ENCODE measurements around the gene NEFH.
A peak's percentile ranks its signal among the peaks of the same experiment; 100 is the strongest.
"Not testable (repeated sequence)": the region's sequence is repeated elsewhere in the genome, so short reads cannot be mapped to it uniquely, and the experiment has no call there.

Gene NEFH, protein sequence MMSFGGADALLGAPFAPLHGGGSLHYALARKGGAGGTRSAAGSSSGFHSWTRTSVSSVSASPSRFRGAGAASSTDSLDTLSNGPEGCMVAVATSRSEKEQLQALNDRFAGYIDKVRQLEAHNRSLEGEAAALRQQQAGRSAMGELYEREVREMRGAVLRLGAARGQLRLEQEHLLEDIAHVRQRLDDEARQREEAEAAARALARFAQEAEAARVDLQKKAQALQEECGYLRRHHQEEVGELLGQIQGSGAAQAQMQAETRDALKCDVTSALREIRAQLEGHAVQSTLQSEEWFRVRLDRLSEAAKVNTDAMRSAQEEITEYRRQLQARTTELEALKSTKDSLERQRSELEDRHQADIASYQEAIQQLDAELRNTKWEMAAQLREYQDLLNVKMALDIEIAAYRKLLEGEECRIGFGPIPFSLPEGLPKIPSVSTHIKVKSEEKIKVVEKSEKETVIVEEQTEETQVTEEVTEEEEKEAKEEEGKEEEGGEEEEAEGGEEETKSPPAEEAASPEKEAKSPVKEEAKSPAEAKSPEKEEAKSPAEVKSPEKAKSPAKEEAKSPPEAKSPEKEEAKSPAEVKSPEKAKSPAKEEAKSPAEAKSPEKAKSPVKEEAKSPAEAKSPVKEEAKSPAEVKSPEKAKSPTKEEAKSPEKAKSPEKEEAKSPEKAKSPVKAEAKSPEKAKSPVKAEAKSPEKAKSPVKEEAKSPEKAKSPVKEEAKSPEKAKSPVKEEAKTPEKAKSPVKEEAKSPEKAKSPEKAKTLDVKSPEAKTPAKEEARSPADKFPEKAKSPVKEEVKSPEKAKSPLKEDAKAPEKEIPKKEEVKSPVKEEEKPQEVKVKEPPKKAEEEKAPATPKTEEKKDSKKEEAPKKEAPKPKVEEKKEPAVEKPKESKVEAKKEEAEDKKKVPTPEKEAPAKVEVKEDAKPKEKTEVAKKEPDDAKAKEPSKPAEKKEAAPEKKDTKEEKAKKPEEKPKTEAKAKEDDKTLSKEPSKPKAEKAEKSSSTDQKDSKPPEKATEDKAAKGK

DNA sequence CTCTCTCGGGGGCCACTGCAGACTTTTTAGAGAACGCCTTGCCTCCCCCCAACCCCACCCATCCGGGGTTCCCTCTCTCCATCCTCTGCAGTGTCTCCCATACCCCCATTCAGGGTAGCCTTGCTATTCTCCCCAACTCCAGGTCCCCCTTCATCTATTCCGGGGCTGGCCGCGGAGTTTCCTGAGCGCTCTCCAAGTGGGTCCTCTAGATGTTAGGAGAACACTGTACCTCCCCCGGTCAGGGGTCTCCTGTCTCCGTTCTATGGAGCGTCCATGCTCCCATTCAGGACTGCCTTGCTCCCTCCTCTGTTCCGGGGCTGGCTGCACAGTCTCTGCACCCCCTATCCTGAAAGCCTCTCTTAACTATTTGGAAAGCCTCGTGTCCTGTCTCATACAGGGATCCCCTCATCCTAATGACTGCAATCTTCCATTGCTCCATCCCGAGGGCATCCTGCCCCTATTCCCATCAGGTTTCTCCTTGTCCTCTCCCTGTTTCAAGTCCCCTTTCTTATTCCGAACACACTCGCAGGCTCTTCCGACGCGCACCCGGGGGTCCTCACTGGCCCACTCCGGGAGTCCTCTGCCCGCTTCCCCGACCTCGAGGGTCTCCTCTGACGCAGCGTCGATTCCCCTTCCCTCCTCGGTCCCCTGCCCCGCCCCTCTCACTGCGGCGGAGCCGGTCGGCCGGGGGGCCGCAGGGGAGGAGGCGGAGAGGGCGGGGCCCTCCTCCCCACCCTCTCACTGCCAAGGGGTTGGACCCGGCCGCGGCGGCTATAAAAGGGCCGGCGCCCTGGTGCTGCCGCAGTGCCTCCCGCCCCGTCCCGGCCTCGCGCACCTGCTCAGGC lies at the start of gene NEFH:
Gene NEFH, plus strand, starts transcription at position 802 of the 845 bp plus-strand sequence. CDS start 45 bp downstream, outside the sequence.
- no peak for DNase-seq

DNA sequence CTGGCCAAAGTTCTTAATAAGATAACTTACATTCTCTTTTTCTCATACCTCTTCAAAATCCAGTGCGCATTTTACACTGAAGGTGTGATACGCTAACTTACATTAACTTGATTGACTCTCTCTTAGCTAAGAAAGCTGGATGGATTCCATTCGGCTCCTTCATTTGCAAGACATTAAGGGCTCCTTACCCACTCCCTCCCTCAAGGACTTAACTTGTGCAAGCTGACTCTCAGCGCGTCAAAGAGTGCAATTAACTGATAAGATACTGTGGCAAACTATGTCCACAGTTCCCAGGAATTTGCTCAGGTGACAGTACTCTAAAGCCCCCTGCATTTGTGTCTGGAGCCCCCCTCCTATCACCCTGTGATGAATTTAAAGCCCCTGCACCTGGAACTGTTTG lies 48.0 kb upstream of the NEFH start:
- DNase-seq = no peak

DNA sequence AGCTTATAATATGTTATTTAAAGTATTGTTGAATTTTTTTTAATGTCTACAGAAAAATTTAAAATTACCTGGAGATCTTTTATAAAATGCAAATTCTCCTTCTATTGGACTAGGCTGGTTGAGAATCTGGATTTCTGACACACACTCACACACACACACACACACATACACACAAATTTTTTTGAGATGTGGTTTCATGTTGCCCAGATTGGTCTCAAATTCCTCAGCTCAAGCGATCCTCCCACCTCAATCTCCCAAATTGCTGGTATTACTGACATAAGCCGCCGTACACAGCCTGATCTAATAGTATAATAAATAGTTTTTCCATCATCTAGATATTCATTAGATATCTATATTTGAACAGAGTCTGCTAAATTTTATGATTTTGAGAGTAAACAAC lies 46.2 kb upstream of the NEFH start:
- DNase-seq = no peak

DNA sequence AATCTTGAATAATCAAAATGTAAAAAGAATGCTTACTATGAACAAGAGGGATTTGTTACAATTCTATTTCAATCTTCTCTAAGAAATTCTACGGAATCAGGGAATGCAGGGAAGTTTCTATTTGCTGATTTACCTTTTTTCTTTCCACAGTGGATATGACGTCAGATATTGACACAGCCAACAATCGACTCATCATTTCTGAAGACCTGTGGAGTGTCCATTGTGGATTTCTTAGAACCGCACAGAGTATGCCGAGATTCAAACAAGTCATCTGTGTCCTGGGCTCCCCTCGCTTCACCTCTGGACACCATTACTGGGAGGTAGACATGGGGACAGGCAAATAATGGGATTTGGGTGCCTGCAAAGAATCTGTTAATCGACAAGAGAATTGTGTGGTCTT lies 45.7 kb upstream of the NEFH start:
- no peak for DNase-seq

DNA sequence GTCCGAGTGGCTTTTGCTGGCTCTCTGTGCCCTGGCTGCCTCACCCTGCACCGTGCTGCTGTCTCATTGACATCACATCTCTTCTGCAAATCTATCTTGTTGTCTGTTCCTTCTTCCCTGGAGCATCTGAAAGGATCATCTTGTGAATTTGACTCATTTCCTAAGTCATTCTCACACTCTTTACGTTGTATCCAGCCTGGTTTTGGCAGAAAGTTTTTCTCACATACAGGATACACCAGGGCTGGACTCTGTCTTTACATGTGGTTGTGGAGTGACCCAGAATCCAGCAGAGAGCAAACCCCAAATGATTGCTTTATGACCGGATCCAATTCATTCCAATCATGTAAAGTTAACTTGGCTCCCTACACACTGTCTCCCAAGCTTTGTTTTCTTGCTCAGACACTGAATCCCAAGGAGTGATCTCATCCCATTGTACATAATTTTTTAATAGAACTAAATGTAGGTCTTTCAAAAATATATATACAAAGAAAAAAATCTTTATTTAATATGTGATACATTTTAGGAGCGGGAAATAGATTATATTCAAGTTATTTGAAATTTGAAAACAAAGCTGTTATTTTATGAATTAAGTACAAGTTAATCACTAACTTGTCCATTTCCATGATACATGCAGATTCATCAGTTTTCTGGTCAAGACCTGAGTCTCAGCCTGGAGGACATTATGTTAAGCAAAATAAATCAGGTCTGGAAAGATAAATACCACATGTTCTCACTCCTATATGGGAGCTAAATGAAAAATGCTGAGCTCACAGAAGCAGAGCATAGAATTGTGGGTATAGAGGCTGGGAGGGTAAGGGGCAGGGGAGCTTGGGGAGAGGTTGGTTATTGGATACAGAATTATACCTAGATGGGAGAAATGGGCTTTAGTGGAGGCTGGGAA lies 44.5 kb upstream of the NEFH start:
- DNase-seq = no peak

DNA sequence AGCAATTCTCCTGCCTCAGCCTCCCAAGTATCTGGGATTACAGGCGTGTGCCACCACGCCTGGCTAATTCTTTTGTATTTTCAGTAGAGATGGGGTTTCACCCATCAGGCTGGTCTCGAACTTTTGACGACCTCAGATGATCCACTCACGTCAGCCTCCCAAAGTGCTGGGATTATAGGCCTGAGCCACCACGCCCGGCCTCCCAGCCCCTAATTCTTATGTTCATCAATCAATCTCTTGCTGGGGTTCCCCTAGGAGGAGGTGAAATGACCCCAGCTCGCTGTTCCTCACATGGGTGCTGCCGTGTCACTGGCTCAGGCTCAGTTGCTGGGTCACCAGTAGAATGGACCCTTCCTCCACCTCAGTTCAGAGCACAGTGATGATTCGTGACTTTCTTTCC lies 41.7 kb upstream of the NEFH start, which contains the start of gene RFPL1:
Gene RFPL1, plus strand, starts transcription at position 301 of the 400 bp plus-strand sequence.
- DNase-seq = not testable (repeated sequence)

DNA sequence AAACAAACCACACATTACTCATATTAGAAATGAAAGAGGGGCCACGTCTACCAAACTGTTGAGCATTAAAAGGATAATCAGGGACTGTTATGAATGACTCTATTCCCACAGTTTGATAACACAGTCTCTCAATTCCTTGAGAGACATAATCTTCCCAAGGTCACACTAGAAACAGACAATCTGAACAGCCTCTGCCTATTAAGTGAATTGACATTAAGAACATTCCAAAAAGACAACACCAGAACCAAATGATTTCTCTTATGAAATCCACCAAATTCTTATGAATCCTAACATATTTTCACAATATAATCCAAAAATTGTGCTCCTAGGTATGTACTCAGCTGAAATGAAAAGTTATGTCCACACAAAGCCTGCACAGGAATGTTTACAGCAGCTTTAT lies 37.0 kb upstream of the NEFH start:
- no peak for DNase-seq

DNA sequence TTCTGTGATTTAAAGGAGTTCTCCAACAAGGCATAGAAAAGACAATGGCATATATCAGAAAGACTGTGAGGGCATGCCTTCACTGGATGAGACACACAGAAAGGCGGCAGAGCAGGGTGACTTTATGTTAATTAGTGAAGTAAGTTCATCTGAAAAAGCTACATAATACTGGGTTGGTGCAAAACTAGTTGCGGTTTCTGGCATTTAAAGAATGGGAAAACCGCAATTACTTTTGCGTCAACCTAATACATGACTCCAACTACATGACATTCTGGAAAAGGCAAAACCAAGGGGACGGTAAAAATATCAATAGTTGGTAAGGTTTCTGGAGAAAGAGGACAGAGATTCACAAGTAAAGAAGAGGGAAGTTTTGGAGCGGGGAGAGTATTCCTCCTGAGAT lies 36.6 kb upstream of the NEFH start:
- no peak for DNase-seq

DNA sequence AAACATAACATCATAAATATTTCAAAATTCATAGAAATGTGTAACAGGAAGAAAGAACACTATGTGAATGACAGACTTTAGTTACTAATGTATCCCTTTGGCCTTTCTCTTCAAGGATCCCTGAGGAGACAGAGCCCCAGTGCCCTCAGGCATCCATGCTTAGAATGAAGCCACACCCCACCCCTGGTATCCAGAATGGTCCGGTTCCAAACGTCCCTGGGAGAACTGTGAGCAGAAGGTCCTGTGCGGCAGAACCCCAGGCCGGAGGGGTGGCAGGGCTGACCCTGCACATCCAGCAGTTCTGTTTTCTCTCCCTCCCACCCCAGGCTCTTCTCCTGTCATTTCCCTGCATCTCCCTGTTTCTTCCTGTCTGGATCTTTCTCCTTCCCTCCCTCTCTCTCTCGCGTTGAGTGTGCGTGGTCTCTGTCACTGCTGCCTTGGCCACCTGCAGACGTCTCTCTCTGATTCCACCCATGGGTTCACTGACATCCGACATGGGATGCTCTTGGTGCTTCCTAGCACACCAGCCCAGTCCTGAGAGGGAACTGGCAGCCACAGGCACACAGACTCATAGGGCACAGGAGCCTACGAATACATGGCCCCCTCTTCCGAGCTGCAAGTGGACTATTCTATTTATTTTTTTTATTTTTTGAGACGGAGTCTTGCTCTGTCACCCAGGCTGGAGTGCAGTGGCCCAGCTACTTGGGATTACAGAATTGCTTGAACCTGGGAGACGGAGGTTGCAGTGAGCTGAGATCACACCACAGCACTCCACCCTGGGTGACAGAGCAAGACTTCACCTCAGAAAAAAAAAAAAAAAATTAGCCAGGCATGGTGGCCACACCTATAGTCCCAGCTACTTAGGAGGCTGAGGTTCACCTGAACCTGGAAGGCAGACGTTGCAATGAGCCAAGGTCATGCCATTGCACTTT lies 35.9 kb upstream of the NEFH start:
- no peak for DNase-seq

DNA sequence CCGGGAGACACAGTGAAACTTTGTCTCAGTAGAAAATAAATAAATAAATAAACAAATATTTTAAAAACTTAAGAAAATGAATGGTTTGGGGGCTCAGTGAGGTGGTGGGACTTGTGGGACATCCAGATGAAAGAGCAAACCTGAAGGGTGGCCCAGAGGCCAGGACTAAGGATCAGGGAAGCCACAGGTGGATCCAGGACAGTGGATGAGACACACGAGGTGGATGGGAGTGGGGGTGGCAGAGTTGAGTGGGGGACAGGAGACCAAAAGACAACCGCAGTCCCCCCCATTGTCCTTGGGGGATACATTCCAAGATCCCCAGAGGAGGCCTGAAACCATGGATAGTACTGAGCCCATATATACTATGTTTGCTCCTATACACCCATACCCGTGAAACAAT lies 34.5 kb upstream of the NEFH start:
- DNase-seq = no peak

DNA sequence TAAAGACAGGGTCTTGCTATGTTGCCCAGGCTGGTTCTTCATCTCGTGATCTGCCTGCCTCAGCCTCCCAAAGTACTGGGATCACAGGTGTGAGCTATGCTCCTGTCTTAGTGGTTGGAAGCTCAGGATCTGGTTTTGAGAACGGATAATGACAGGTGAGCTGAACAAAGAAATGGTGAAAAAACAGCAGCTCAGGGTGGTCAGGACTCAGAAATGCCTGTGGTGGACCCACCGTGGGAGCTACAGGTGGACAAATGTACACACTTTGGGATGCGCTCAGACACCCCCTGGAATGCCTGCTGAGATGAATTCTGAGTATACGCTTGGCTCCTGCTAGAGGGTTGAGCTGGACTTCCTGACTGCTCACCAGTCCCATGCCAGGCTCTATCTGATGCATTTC lies 32.1 kb upstream of the NEFH start:
- DNase-seq = no peak

DNA sequence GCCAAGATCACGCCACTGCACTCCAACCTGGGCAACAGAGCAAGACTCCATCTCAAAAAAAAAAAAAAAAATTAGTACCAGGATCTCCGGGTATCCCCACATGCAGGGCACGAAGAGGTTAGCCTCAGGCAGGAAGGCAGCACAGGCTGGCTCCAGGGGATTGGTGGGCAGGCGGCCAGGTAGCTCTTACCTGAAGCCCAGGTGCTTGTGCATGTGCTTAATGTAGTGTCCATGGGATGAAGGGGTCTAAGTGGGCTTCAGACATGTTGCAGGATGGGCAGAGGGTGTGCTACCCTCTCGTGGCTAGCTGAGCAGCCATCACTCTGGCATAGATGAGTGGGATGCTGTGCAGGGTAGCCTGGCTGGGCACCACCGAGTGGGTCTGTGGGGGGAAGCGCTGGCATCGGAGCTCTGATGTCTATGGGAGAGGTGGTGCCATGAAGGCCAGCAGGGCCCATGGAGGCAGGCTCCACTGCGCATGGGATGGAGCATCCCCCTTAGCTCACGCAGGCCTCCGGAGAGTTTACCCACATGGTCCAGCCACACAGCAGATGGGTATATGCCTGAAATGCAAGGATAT lies 30.6 kb upstream of the NEFH start:
- no peak for DNase-seq

DNA sequence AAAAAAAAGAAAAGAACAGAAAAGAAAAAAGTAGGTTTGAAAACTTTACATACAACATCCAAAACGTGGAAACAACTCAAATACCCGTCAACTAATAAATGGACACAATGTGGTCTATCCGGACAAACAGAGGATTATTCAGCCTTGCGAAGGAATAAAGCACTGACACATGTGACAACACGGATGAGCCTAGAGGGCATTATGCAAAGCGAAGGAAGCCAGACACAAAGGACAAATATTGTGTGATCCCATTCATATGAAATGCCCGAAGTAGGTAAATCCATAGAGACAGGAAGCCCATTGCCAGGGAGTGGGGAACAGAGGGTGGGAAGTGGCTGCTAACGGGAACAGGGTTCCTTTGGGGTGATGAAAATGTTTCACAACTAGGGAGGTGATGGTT lies 29.8 kb upstream of the NEFH start:
- no peak for DNase-seq

DNA sequence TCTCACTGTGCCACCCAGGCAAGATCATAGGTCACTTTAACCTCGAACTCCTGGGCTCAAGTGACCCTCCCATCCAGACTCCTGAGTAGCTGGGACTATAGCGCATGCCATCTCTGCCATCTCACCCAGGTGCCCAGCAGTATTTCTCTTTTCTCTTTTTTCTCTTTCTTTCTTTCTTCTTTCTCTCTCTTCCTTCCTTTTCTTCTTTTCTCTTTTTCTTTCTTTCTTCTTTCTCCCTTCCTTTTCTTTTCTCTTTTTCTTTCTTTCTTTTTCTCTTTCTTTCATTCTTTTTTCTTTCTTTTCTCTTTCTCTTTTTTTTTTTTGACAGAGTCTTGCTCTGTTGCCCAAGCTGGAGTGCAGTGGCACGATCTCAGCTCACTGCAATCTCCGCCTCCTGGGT lies 28.2 kb upstream of the NEFH start:
- DNase-seq = no peak

DNA sequence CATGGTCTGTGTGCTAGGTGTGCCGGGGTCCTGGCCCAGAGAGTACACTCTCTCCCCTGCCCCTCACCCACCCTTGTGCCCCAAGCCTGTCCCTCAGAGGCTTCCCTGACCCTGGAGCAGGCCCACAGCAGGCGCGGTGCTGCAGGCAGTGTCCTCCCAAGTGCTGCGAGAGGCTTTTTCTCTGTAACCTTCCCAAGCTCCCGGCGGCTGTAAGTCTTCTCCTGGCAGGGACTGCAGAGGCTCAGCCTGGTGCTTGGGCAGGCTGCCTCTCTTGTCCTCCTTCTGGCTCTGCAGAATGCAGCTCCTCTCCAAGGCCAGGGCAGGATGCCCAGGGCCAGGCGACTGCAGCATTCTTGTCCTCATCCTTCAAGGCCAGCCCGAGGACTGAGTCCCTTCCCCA lies 25.7 kb upstream of the NEFH start:
- DNase-seq = no peak

DNA sequence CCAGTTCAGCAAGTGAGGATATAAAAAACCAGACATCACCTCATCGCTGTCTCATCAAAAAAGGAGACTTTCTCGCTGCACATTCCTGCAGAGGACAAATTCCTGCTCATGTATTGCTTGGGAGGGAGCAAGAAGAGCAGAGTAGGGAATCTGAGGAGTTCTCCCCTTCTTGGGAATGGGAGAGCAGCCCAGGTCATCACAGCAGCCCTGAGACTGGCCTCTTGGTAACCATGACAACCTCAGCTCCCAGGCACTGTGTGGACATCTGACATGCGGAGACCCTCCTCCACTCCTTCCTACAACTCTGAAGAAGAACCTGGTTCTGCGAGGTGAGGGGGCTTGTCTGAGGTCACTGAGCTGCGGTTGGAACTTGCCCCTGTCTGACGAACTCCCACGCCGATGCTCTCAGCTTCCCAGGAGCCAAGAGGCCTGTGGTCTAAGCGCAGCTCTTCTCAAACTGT lies 23.8 kb upstream of the NEFH start:
- no peak for DNase-seq

DNA sequence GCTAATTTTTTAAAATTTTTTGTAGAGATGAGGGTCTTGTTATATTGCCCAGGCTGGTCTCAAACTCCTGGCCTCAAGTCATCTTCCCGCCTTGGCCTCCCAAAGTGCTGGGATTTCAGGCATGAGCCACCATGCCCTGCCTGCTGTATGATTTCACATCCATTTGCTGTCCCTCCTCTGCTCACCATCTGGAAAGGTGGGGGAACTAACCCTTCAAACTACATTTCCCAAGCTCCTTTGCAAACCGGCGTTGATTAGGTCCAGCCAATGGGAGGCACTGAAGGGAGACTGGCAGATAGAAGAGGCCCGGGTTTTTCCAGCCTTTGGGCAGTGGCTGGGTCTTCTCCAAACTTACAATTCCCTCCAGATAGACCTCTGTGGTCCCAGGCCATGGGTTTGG lies 22.3 kb upstream of the NEFH start:
- no peak for DNase-seq

DNA sequence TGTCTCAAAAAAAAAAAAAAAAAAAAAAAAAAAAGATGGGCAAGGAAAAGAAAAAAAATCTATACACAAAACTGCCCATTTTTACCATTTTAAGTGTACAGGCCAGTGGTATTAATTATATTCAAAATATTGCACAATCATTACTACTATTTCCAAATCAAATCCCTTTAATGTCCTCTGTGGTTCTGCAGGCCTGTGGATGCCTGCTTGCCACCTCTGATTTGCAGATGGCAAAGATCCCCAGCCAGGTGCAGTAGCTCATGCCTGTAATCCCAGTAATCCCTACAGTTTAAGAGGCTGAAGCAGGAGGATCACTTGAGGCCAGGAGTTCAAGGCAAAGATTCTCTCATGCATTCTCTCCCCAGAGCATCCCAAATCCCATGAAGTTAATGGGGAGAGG lies 21.5 kb upstream of the NEFH start:
- peak in 1 of 2 experiments; percentile 1 for DNase-seq

DNA sequence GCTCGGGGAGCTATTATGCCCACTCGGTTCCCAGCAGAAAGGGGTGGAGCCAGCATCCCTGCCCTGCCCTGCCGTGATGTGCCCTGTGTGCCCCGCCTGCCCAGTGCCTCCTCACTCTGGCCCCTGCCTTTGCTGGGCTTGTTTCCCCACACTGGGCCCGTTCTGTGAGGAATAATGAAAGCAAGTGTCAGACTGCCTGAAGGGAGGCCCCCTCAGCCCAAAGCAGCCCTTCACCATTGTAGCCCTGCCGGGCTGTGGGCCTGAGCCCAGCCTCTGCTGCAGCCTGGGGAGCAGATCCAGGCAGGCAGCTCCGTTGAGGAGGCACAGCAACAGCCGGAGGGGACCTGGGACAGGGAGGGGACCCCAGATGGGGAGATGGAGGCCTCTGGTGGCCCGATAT lies 20.2 kb upstream of the NEFH start:
- no peak for DNase-seq

DNA sequence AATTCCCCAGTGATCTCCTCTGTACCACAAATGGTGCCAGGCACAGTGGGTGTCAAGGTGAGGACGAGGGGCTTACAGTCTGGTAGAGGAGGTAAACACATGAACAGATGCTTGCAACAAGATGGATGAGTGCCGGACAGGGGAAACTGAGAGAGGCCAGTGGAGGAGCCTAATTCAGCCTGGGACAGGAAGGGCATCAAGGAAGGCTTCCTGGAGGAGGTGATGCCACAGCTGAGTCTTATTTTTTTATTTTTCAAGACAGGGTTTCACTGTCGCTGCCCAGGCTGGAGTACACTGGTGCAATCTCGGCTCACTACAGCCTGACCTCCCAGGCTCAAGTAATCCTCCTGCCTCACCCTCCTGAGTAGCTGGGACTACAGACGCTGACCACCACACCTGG lies 18.8 kb upstream of the NEFH start:
- no peak for DNase-seq

Measured in AML-193 (cell line).